D721Med (cell line): Measurements from ENCODE around the gene COL4A2.

ENCODE experiments used
- DNase-seq: peaks from one replicate; pipeline ENCODE4 v3.0.0; 2011; ENCODE audit warnings: low spot score; ENCODE audit not compliant: insufficient read length
- FAIRE-seq: peaks from 2 replicates; lab custom pipeline; 2011; peaks lifted over from hg19 to GRCh38; lab: Jason Lieb, UNC
- CTCF ChIP-seq: IDR thresholded peaks from 2 replicates; pipeline ENCODE4 v1.5.1; 2012; ENCODE audit warnings: mild to moderate bottlenecking, control low read depth; ENCODE audit not compliant: insufficient read depth; ENCODE audit errors: missing control alignments

The COL4A2 gene

DNA sequence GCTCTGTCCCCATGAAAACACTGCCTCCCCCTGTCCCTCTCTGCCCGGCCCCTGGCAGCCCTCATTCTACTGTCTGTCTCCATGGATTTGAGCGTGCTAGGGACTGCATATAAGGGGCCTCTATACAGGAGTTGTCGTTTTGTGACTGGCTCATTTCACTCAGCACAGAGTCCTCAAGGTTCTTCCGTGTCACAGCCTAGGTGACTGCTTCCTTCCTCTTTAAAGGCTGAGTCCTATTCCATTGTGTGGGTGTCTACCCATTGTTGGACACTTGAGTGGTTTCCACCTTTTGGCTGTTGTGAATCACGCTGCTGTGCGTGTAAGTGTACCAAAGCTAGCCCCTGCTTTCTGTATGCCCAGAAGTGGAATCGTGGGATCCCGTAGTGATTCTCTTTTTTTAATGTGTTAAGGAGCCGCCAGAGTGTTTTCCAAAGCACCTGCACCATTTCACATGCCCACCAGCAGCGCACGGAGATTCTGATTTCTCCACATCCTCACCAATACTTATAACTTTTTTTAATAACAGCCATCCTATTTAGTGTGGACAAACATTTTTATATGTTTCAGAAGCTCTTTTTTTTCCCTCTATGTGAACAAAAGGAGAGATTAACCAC is 116.7 kb downstream of the COL4A2 start:
- TF ChIP-seq CTCF, result no peak
- no peak for DNase-seq

DNA sequence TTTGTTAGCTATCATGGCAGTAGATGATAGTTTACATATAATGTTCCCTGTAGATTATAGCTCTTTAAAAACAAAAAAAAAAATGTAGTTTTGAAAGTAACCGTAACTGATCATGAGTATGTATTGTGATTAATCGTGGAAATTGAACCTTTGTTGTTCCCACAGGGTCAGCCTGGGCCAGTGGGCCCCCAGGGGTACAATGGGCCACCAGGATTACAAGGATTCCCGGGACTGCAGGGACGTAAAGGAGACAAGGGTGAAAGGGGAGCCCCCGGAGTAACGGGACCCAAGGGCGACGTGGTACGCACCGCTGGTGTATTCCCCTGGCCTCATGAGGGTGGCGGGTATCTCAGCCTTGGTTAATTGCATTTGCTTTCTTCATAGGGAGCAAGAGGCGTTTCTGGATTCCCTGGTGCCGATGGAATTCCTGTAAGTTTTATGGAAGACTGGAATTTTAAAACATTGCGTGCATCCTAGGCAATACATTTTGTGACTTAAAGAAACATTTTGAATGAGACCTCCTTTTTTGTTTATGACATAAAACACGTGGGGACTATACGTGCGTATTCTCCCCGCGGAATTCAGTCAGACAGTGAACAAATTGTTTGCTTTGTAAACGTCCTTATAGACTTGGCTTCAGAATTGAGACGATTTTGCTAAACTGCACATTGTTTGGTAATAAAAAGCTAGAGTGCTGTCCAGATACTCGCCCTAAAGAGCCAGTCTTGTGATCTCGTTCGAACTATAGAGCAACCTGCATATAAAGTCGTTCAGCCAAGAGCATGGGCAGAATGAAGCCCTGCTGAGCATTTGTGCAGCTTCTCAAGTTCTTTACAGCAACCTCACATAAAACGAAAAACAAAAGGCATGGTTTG is 117.7 kb downstream of the COL4A2 start:
- DNase-seq, result no peak
- TF ChIP-seq CTCF, result no peak
- FAIRE-seq, result no peak

More for the DNA sequence above, 116.7 kb downstream of the COL4A2 start:
- FAIRE-seq, result no peak

DNA sequence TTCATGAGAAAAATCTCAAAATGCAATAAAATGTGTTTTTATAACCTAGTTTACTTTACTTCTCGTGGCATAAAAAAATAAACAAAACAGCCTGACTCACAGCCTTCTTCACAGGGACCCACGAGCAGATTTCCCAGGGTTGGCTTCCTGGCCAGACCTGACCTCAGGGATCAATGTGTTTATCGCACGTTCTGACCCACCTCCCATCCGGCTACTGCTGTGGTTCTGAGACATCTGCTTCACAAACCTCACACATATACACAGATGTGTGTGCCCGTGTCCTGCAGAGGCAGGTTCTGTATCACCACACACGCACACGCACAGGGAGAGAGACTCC is 118.3 kb downstream of the COL4A2 start:
- FAIRE-seq, result no peak

GRCh38 chr13:110426735-110427134 is 119.7 kb downstream of the COL4A2 start:
- DNase-seq (no peak), FAIRE-seq (no peak)

More for the DNA sequence above, 118.3 kb downstream of the COL4A2 start:
- no peak for DNase-seq
- no peak for TF ChIP-seq CTCF

GRCh38 chr13:110428313-110428712 is 121.2 kb downstream of the COL4A2 start:
- FAIRE-seq (no peak), DNase-seq (no peak)
- TF ChIP-seq CTCF, result no peak

More at GRCh38 chr13:110426735-110427134, 119.7 kb downstream of the COL4A2 start:
- TF ChIP-seq CTCF, result no peak

DNA sequence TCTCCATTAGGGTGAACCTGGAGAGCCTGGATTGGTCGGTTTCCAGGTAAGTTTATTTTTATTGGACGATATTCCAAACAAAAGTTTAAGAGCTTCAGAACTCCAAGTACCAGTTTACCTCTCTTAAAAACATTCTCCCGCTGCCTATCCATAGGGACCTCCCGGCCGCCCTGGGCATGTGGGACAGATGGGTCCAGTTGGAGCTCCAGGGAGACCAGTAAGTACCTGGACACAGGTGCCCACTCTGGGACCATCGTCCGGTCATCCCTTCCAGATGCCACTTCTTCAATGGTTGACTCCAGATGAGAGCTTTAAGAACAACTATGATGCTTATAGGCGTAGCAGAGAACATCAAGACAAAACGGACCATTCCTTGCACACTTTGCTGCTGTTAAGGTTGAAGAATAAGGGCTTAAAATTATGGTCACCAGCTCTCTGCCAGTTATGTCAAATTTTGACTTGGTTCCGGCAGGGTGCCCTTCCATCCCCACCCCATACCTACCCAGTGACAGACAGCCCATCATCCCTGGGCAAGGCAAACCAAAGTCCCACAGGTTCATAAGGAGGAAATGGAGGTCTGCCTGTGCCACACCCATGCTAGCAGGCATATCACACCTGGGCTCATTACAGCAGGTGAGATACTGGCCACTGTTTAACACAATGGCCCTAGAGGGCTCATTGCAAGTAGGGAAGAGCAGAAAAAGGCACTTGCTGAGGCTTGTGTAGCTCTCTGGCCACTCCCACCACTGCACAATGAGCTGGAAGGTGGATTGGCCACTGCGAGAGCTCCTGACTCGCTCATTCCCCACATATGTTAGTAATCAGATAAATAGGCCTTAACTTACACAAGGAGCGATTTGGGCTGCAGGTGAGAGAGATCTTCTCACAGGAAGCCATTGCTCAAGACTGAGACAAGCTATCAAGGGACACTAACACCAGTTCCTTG is 123.6 kb downstream of the COL4A2 start:
- FAIRE-seq, result no peak
- no peak for TF ChIP-seq CTCF
- no peak for DNase-seq
